T-helper 9 cell (primary cell): ENCODE data around the gene ATP8B3.

ENCODE experiments used
- DNase-seq: peaks from one replicate; pipeline ENCODE4 v3.0.0-alpha.2; 2020
- total RNA-seq, 2 donors: gene quantifications; one replicate each; lab custom pipeline; 2026; lab: John Stamatoyannopoulos, UW

The ATP8B3 gene, protein sequence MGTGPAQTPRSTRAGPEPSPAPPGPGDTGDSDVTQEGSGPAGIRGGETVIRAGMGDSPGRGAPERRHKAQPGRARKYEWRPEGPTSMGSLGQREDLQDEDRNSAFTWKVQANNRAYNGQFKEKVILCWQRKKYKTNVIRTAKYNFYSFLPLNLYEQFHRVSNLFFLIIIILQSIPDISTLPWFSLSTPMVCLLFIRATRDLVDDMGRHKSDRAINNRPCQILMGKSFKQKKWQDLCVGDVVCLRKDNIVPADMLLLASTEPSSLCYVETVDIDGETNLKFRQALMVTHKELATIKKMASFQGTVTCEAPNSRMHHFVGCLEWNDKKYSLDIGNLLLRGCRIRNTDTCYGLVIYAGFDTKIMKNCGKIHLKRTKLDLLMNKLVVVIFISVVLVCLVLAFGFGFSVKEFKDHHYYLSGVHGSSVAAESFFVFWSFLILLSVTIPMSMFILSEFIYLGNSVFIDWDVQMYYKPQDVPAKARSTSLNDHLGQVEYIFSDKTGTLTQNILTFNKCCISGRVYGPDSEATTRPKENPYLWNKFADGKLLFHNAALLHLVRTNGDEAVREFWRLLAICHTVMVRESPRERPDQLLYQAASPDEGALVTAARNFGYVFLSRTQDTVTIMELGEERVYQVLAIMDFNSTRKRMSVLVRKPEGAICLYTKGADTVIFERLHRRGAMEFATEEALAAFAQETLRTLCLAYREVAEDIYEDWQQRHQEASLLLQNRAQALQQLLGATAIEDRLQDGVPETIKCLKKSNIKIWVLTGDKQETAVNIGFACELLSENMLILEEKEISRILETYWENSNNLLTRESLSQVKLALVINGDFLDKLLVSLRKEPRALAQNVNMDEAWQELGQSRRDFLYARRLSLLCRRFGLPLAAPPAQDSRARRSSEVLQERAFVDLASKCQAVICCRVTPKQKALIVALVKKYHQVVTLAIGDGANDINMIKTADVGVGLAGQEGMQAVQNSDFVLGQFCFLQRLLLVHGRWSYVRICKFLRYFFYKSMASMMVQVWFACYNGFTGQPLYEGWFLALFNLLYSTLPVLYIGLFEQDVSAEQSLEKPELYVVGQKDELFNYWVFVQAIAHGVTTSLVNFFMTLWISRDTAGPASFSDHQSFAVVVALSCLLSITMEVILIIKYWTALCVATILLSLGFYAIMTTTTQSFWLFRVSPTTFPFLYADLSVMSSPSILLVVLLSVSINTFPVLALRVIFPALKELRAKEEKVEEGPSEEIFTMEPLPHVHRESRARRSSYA (N-terminal part only)
- total RNA-seq: 1.7 to 3.1 reads per million in 2 donors

DNA sequence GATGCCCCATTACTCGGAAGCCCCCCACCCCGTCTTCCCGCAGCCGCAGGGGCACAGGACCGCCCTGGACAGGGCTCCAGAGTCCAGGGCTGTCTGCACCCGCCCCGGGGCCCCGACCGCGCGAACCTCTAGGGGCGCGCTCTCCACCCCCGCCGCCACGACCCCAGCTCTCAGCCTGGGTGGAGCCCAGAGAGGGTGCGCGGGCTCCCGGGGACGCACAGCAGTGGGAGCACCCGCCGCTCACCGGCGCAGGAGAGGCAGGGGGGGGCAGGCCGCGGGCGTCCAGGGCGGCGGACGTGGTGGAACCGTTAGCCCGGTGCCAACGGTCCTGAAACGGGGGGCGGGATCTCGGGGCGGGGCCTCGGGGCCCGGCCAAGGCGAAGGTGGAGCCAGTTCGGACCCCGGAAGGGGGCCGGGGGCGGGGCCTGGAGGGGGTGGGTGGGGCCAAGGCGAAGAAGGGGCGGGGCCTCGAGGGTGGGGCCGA, at the start of gene ATP8B3:
TSS of gene ATP8B3 (minus strand) at position 335 of the 484 bp plus-strand sequence. CDS start 540 bp downstream, outside the sequence.
- peak; percentile 74 for DNase-seq

- DNase-seq: no peak
Measured at GRCh38 chr19:1861599-1862031, 49.5 kb upstream of the ATP8B3 start.

- no peak for DNase-seq
Measured at GRCh38 chr19:1860821-1861598, 48.9 kb upstream of the ATP8B3 start.

- peak; percentile 64 for DNase-seq
Measured at GRCh38 chr19:1860042-1860775, 48.1 kb upstream of the ATP8B3 start.

DNA sequence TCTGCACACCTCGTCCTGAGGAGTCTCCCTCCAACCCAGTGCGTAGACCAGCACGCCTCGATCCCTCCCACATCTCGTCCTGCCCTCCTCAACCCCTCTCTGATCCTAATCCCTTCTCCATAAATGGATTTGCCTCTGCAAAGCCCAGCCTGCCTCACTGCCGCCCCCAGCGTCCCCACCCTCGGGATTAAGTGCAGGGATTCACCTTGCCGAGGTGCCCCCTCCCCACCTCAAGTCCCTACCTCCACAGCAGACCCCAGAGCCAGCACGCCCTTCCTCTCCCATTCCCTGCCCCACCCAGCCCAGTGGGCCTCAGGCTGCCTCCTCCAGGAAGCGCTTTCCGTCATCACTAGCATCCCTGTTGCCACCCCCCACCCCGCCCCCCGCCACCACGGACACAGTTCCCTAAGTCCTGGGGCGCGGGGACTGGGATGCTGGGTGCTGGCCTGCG, 47.3 kb upstream of the ATP8B3 start:
- no peak for DNase-seq

GRCh38 chr19:1858412-1859081, 46.5 kb upstream of the ATP8B3 start:
- DNase-seq: no peak

GRCh38 chr19:1857648-1858326, 45.7 kb upstream of the ATP8B3 start:
- no peak for DNase-seq

DNA sequence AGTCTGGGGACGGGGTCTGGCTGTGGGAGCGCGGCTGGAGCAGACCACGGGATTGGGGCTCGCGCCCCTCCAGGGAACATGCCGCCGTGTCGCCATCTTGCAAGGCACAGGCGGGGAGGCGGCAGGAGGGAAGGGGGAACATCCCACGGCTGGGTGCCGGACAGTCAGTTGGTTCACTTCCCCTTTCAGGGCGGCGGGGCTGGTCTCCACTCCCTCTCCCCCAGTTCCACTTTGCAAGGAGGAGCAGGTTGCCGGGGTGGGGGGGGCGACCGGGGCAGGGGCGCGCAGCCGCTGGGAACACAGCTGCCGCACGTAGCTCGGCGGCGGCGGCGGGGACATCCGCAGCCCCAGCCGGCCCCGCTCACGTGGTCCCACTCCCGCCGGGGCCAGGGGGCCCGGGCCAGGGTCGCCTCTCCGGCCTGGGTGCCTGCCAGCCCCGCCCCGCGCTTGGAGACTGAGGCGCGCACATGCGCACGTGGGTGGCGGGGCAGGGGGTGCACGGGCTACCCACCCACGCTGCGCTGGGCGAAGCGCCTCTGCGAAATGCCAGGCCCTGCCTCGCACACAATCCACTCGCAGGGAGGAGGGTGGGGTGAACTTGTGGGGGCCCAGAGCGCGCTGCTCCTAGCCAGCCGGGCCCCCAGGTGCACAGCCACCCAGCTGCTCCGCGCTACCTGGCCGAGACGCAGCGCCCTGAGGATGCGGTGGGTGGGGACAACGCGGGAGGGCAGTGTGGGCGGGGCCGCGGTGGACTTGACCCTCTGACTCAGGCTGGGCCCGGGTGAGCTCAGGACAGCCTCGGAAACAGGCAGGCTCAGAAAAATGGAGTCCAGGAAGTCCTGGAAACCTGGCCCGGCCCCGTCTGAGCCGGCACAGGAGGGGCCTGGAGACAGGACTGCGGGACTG, 44.9 kb upstream of the ATP8B3 start:
- no peak for DNase-seq

GRCh38 chr19:1856345-1856697, 44.2 kb upstream of the ATP8B3 start:
- DNase-seq: no peak

DNA sequence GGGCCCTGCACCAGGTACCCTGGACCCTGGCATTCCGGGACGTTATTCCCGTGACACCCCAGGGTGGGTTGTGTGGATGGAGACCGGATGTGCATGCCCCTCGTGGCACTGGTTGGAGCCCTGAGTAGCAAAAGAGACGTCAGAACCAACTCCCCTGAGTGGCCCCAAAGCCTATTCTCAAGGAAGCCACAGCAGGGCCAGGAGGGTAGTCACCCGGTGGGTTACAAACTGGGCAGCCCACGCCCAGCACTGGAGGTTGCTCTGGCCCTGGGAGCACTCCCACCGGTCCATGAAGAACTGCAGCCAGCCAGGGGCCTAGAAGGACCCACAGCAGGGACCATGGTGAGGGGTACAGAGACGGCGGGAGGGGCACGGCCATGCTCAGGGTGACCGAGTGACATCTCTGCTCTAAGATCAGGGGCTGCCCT, 43.8 kb upstream of the ATP8B3 start:
- DNase-seq: no peak

DNA sequence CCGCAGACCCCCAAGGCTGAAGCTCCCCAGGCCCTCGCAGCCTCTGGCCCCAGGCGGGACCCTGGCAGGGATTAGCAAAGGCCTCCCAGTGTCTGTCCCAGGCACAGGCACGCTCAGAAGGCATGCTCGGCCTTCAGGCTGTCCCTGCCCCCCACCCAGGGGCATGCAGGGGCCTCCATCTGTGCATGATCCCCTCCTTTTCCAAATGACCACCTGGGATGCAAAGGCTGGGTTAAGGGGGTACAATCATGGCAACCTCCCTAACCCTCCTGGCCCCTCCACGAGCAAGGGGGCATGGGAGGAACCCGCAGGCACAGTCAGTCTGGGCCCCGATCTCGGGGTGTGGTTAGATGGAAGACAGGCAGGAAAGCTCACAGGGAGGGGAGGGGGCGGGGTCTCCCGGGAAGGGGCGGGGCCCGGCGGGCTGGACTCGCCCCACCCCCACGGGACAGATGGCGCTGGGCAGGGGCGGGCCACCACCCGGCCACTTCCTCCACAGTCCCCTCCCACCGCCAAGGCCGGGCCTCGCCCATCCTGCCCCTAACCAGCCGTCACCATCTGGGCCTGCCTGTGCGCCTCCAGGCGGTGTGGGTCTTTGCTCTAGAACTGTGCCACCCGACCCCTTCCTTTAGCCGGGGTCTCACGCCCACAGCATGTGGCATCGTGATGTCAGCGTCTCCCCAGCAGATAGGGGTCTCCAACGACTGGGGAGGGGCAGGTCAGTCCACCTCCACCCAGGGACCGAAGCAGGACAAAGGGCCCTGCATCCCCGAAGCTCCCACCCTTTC, 43.2 kb upstream of the ATP8B3 start:
- peak; percentile 68 for DNase-seq

GRCh38 chr19:1854542-1855039, 42.5 kb upstream of the ATP8B3 start:
- DNase-seq: no peak

- DNase-seq: no peak
Measured at GRCh38 chr19:1854039-1854541, 42.0 kb upstream of the ATP8B3 start.

DNA sequence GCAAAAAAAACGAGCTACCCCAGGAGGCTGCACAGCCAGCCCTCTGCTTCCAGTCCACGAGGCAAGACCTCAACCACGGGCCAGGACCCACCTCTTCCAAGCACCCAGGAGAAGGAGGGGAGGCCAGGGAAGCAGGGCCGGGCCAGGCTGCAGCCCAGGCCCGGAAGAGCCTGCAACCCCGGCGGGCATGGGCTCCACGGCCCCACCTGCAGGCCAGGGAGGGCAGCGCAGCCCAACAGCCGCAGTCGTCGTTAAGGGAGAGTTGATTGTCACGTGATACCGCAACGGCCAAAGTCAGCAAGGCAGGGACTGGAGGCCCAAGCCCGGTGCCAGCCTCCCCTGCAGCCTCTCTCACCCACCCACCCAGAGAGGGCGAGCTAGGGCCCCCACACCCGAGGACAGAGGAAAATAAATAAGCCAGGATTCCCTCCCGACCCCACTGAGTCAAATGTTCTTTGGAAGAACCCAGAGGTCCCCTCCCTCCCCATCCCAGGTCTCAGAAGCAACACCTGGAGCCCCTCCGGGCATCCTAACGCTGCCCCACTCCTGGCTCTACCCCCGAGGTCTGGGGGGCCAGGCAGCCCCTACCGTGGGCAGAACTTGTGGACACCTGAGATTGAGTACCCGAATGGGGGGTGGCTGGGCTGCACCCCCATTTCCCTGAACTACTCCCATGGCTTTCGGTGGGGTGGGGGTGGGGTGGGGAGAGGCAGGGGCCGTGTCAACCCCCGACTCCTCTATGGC, 41.4 kb upstream of the ATP8B3 start:
- DNase-seq: peak; percentile 80

GRCh38 chr19:1852581-1853128, 40.6 kb upstream of the ATP8B3 start:
- DNase-seq: no peak
